Liver (tissue), 9 donors: ENCODE data around the gene ATAD5. TPM values are rescaled to one million over a fixed set of nuclear protein-coding genes. Genes with fewer than 3 reads are reported as not detected.

Experiments used
- DNase-seq: peaks from one replicate; pipeline ENCODE4 v3.0.0-alpha.2; 2017; ENCODE audit warnings: low spot score
- H3K27ac ChIP-seq, 2 donors: one replicate each; pipeline ENCODE4 v1.7.0; 2013; ENCODE audit warnings: inconsistent platforms in 2 of 2, low read length in 2 of 2, control low read depth in 1 of 2, low read depth in 1 of 2, mild to moderate bottlenecking in 1 of 2
- H3K27me3 ChIP-seq, 4 donors: one replicate each; pipeline versions ENCODE4 v1.6.1 to v1.7.0; 2013; ENCODE audit warnings: low read length in 3 of 4, inconsistent platforms in 1 of 4, mild to moderate bottlenecking in 1 of 4, moderate library complexity in 1 of 4; ENCODE audit not compliant: control insufficient read depth in 4 of 4, insufficient read depth in 4 of 4
- H3K36me3 ChIP-seq, 4 donors: one replicate each; pipeline versions ENCODE4 v1.6.1 to v1.7.0; 2013; ENCODE audit warnings: low read length in 3 of 4, mild to moderate bottlenecking in 3 of 4, low read depth in 1 of 4, moderate library complexity in 1 of 4; ENCODE audit not compliant: control insufficient read depth in 4 of 4, insufficient read depth in 3 of 4
- H3K4me1 ChIP-seq, 4 donors: one replicate each; pipeline versions ENCODE4 v1.6.1 to v1.7.0; 2013; ENCODE audit warnings: low read length in 3 of 4, mild to moderate bottlenecking in 3 of 4, moderate library complexity in 1 of 4; ENCODE audit not compliant: control insufficient read depth in 4 of 4, insufficient read depth in 4 of 4
- H3K4me3 ChIP-seq, 3 donors: one replicate each; pipeline versions ENCODE4 v1.6.1 to v1.7.0; 2013; ENCODE audit warnings: low read length in 3 of 3, control low read depth in 1 of 3, low read depth in 1 of 3, mild to moderate bottlenecking in 1 of 3
- H3K9ac ChIP-seq, 2 donors: one replicate each; pipeline ENCODE4 v1.7.0; 2013; ENCODE audit warnings: low read length in 2 of 2, mild to moderate bottlenecking in 2 of 2, moderate library complexity in 2 of 2, control low read depth in 1 of 2, low read depth in 1 of 2
- H3K9me3 ChIP-seq, 4 donors: one replicate each; pipeline versions ENCODE4 v1.6.1 to v1.7.0; 2013; ENCODE audit warnings: low read length in 3 of 4; ENCODE audit not compliant: control insufficient read depth in 4 of 4
- EGR1 ChIP-seq, 2 donors: IDR thresholded peaks; 2 replicates each; pipeline ENCODE4 v1.6.1; 2016 to 2018; ENCODE audit warnings: antibody characterized with exemption in 2 of 2, low read depth in 2 of 2
- FOXA1 ChIP-seq: IDR thresholded peaks from 2 replicates; pipeline ENCODE4 v1.6.1; 2016; ENCODE audit warnings: antibody characterized with exemption
- GABPA ChIP-seq, 2 donors: IDR thresholded peaks in 1 of 2; conservative IDR thresholded peaks in 1 of 2; 2 replicates each; pipeline ENCODE4 v1.6.1; 2016; ENCODE audit warnings: antibody characterized with exemption in 2 of 2, mild to moderate bottlenecking in 1 of 2, moderate library complexity in 1 of 2
- HNF4A ChIP-seq, 2 donors: conservative IDR thresholded peaks; 2 replicates each; pipeline ENCODE4 v1.6.1; 2016; ENCODE audit warnings: antibody characterized with exemption in 2 of 2, mild to moderate bottlenecking in 2 of 2
- HNF4G ChIP-seq: IDR thresholded peaks from 2 replicates; pipeline ENCODE4 v1.6.1; 2016; ENCODE audit warnings: antibody characterized with exemption
- JUND ChIP-seq, 2 donors: IDR thresholded peaks; 2 replicates each; pipeline ENCODE4 v1.6.1; 2016; ENCODE audit warnings: antibody characterized with exemption in 2 of 2
- MAX ChIP-seq: IDR thresholded peaks from 2 replicates; pipeline ENCODE4 v1.6.1; 2016; ENCODE audit warnings: antibody characterized with exemption
- NR2F2 ChIP-seq: IDR thresholded peaks from 2 replicates; pipeline ENCODE4 v1.6.1; 2016; ENCODE audit warnings: antibody characterized with exemption
- RAD21 ChIP-seq, 2 donors: IDR thresholded peaks; 2 replicates each; pipeline ENCODE4 v1.6.1; 2016; ENCODE audit warnings: antibody characterized with exemption in 2 of 2, mild to moderate bottlenecking in 2 of 2
- RXRA ChIP-seq, 2 donors: IDR thresholded peaks; 2 replicates each; pipeline ENCODE4 v1.6.1; 2017 to 2018; ENCODE audit warnings: antibody characterized with exemption in 2 of 2, mild to moderate bottlenecking in 1 of 2
- SP1 ChIP-seq: IDR thresholded peaks from 2 replicates; pipeline ENCODE4 v1.6.1; 2018; ENCODE audit warnings: antibody characterized with exemption, mild to moderate bottlenecking
- TAF1 ChIP-seq: conservative IDR thresholded peaks from 2 replicates; pipeline ENCODE4 v1.6.1; 2016; ENCODE audit warnings: antibody characterized with exemption, mild to moderate bottlenecking
- YY1 ChIP-seq: IDR thresholded peaks from 2 replicates; pipeline ENCODE4 v1.6.1; 2016; ENCODE audit warnings: antibody characterized with exemption, mild to moderate bottlenecking
- WGBS: extraction: QIAGEN DNeasy Blood & Tissue Kit; methylation state at CpG from one replicate; pipeline ENCODE4 v1.1.7; 2013; 5-methylcytosine and 5-hydroxymethylcytosine counted together
- polyA plus RNA-seq, 2 donors: library from polyadenylated mRNA; stranded (reverse) in 1 of 2; unstranded in 1 of 2; fragments of 200-250 nt in 1 of 2; fragments of >200 nt in 1 of 2; fragmentation: Nextera tagmentation in 1 of 2; extraction: Ambion mirVana in 1 of 2; gene quantifications; one replicate each; pipeline versions ENCODE4 v1.2.1 to v1.2.3, GENCODE V29; 2013 to 2015
- total RNA-seq, 2 donors: library from RNA; depleted of rRNA; stranded (reverse); fragments of >200 nt; gene quantifications; one replicate each; pipeline ENCODE4 v1.2.3, GENCODE V29; 2014
- TF ChIP-seq, protein P1 (sequence below): IDR thresholded peaks from 2 replicates; pipeline ENCODE4 v1.6.1; 2016; ENCODE audit warnings: antibody characterized with exemption, mild to moderate bottlenecking
- TF ChIP-seq, protein P2 (sequence below): IDR thresholded peaks from 2 replicates; pipeline ENCODE4 v1.6.1; 2016; ENCODE audit warnings: antibody characterized with exemption
- TF ChIP-seq, protein P3 (sequence below): fragments of 150-350 bp; IDR thresholded peaks from 2 replicates; pipeline ENCODE4 v1.5.1; 2017; ENCODE audit warnings: improper control_type of control experiment, low read depth, low read length; ENCODE audit not compliant: missing input control
- donor health status: healthy.
- donor health status: healthy.
- donor health status: healthy.
- donor health status: healthy.
- donor health status: healthy.

ATAD5 gene
- total and polyA plus RNA-seq, 4 donors, result 0.15 to 10.6 (median 0.52) TPM

DNA sequence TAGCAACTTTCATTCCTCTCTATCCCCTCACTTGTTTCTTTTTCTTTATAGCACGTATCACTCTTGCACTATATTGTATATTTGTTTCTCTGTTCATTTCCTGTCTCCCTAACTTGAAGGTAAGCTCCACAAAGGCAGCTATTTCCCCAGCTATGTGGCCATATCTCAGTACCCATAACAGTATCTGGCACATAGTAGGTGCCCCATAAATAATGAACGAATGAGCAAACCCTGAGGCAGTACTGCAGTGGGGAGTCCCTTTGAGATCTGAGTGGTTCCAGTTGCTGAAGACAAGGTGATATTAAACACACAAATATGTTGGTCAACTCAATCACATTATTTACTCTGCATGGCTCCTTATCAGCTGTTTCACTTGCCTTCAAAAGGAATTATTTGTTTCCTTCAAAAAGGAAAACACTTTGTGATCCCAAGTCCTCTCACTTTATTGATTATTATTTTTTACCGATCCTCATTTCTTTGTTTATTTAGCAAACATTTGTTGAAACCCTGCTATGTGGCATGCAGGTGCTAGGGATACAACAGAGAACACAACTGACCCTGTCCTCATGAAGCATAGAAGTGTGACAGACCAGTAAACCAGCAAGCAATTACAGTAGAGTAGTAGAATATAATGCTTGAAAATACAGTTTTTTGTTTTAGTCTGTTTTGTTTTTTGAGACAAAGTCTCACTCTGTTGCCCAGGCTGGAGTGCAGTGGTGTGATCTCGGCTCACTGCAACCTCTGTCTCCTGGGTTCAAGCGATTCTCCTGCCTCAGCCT is 84.3 kb downstream of the ATAD5 start:
- 64% methylated on average over 5 of the region's 5 CpGs for WGBS
- Histone ChIP-seq H3K36me3 (no peaks in the 10 kb centered on the region), H3K27me3 (no peaks in the 10 kb centered on the region), H3K9ac (no peak overlapping the region), H3K9me3 (no peaks in the 10 kb centered on the region), H3K4me1 (no peaks in the 10 kb centered on the region), H3K27ac (no peak overlapping the region), H3K4me3 (no peak overlapping the region)
- TF ChIP-seq RXRA (IDR thresholded peaks at IDR 0.05), result no peak
- TF ChIP-seq TAF1, result no peak
- TF ChIP-seq HNF4A (conservative IDR thresholded peaks at IDR 0.05), result no peak
- TF ChIP-seq HNF4G, result no peak
- TF ChIP-seq GABPA (IDR thresholded peaks at IDR 0.05 in 1 of 2, conservative IDR thresholded peaks at IDR 0.05 in 1 of 2), result no peak
- no peak for DNase-seq

- H3K27me3 ChIP-seq, result no peaks in the 10 kb centered on the region
- H3K36me3 ChIP-seq, result no peaks in the 10 kb centered on the region
- TF ChIP-seq EGR1 (IDR thresholded peaks at IDR 0.05; ENCODE audit: low read depth in 2 of 2), result no peak
- TF ChIP-seq HNF4G, result no peak
- TF ChIP-seq RXRA (IDR thresholded peaks at IDR 0.05), result no peak
- no peak for TF ChIP-seq YY1
- TF ChIP-seq SP1, result no peak
- no peak for TF ChIP-seq TAF1
- TF ChIP-seq, protein P1, sequence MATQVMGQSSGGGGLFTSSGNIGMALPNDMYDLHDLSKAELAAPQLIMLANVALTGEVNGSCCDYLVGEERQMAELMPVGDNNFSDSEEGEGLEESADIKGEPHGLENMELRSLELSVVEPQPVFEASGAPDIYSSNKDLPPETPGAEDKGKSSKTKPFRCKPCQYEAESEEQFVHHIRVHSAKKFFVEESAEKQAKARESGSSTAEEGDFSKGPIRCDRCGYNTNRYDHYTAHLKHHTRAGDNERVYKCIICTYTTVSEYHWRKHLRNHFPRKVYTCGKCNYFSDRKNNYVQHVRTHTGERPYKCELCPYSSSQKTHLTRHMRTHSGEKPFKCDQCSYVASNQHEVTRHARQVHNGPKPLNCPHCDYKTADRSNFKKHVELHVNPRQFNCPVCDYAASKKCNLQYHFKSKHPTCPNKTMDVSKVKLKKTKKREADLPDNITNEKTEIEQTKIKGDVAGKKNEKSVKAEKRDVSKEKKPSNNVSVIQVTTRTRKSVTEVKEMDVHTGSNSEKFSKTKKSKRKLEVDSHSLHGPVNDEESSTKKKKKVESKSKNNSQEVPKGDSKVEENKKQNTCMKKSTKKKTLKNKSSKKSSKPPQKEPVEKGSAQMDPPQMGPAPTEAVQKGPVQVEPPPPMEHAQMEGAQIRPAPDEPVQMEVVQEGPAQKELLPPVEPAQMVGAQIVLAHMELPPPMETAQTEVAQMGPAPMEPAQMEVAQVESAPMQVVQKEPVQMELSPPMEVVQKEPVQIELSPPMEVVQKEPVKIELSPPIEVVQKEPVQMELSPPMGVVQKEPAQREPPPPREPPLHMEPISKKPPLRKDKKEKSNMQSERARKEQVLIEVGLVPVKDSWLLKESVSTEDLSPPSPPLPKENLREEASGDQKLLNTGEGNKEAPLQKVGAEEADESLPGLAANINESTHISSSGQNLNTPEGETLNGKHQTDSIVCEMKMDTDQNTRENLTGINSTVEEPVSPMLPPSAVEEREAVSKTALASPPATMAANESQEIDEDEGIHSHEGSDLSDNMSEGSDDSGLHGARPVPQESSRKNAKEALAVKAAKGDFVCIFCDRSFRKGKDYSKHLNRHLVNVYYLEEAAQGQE, result no peak
- TF ChIP-seq FOXA1, result no peak
- TF ChIP-seq NR2F2, result no peak
- TF ChIP-seq, protein P2, sequence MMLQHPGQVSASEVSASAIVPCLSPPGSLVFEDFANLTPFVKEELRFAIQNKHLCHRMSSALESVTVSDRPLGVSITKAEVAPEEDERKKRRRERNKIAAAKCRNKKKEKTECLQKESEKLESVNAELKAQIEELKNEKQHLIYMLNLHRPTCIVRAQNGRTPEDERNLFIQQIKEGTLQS, result no peak
- TF ChIP-seq, protein P3, sequence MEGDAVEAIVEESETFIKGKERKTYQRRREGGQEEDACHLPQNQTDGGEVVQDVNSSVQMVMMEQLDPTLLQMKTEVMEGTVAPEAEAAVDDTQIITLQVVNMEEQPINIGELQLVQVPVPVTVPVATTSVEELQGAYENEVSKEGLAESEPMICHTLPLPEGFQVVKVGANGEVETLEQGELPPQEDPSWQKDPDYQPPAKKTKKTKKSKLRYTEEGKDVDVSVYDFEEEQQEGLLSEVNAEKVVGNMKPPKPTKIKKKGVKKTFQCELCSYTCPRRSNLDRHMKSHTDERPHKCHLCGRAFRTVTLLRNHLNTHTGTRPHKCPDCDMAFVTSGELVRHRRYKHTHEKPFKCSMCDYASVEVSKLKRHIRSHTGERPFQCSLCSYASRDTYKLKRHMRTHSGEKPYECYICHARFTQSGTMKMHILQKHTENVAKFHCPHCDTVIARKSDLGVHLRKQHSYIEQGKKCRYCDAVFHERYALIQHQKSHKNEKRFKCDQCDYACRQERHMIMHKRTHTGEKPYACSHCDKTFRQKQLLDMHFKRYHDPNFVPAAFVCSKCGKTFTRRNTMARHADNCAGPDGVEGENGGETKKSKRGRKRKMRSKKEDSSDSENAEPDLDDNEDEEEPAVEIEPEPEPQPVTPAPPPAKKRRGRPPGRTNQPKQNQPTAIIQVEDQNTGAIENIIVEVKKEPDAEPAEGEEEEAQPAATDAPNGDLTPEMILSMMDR, result no peak
- TF ChIP-seq GABPA (IDR thresholded peaks at IDR 0.05 in 1 of 2, conservative IDR thresholded peaks at IDR 0.05 in 1 of 2), result no peak
- no peak for TF ChIP-seq MAX
- TF ChIP-seq RAD21 (IDR thresholded peaks at IDR 0.05), result no peak
- TF ChIP-seq JUND (IDR thresholded peaks at IDR 0.05), result no peak
- no peak overlapping the region for H3K9ac ChIP-seq
- H3K27ac ChIP-seq, result no peak overlapping the region
- H3K4me3 ChIP-seq, result no peak overlapping the region
- H3K4me1 ChIP-seq, result peaks cover 3 to 7% (median 5%) of the 10 kb centered on the region in 4 donors
- no peak for DNase-seq
- no peaks in the 10 kb centered on the region for H3K9me3 ChIP-seq
Observed at GRCh38 chr17:30917050-30917449, 85.3 kb downstream of the ATAD5 start.
